ENCODE results near the gene FLII. TPM values are rescaled to one million over a fixed set of nuclear protein-coding genes. Genes with fewer than 3 reads are reported as not detected.

FLII gene
- total RNA-seq, 1 experiment from 2014 or later = 343 TPM

- Histone ChIP-seq H3K27me3 (replicated peaks; ENCODE audit: control insufficient read depth, insufficient read depth, low read length) (no peaks in the 10 kb centered on the region), H3K4me3 (ENCODE audit: low read depth, low read length) (no peak overlapping the region), H3K4me1 (no peaks in the 10 kb centered on the region), H3K9me3 (no peaks in the 10 kb centered on the region), H3K36me3 (ENCODE audit: control insufficient read depth, insufficient read depth, low read length) (peaks cover 9% of the 10 kb centered on the region)
- no peak for TF ChIP-seq CTCF (IDR thresholded peaks at IDR 0.05; ENCODE audit: insufficient read depth in 1 of 2, low read depth in 1 of 2, low read length in 1 of 2, severe bottlenecking in 1 of 2, unreplicated experiment in 1 of 2)
- no TSS peak for BruUV-seq (replicated peaks)
- DNase-seq = no peak
- H3K27ac Mint-ChIP-seq (ENCODE audit: unreplicated experiment) = no peak overlapping the region
- intact Hi-C loops (cut with micrococcal nuclease; ENCODE audit: unreplicated experiment) = no loop called here
- H3K36me3 Mint-ChIP-seq (ENCODE audit: insufficient read depth, unreplicated experiment) = peaks cover 83% of the 10 kb centered on the region
- no peaks in the 10 kb centered on the region for H3K4me1 Mint-ChIP-seq (ENCODE audit: low read depth, unreplicated experiment)
- no peak overlapping the region for H3K4me3 Mint-ChIP-seq (ENCODE audit: unreplicated experiment)
- CTCF ChIA-PET = no interaction called here
- POLR2A ChIA-PET = no interaction called here
- no peaks in the 10 kb centered on the region for H3K9me3 Mint-ChIP-seq (ENCODE audit: unreplicated experiment)
- no peaks in the 10 kb centered on the region for H3K27me3 Mint-ChIP-seq (ENCODE audit: insufficient read depth, unreplicated experiment)
Observed at GRCh38 chr17:18277076-18277475, 18.5 kb upstream of the FLII start.

- peak overlapping the region; percentile 59 for H3K27ac Mint-ChIP-seq (ENCODE audit: unreplicated experiment)
Observed at GRCh38 chr17:18270046-18270931, 11.8 kb upstream of the FLII start.

More at GRCh38 chr17:18270046-18270931, 11.8 kb upstream of the FLII start:
- Mint-ChIP-seq H3K27me3 (ENCODE audit: insufficient read depth, unreplicated experiment) (no peaks in the 10 kb centered on the region), H3K4me1 (ENCODE audit: low read depth, unreplicated experiment) (peaks cover 6% of the 10 kb centered on the region), H3K9me3 (ENCODE audit: unreplicated experiment) (no peaks in the 10 kb centered on the region), H3K36me3 (ENCODE audit: insufficient read depth, unreplicated experiment) (peaks cover 54% of the 10 kb centered on the region), H3K4me3 (ENCODE audit: unreplicated experiment) (no peak overlapping the region)
- intact Hi-C loops (cut with micrococcal nuclease; ENCODE audit: unreplicated experiment) = no loop called here
- ChIA-PET POLR2A (interaction anchor here (1.1 kb wide), 1 partner anchor 9 kb away, joined by 5 read pairs; the partner anchor contains the start of gene MIEF2), CTCF (no interaction called here)
- Histone ChIP-seq H3K4me1 (peaks cover 16% of the 10 kb centered on the region), H3K4me3 (ENCODE audit: low read depth, low read length) (no peak overlapping the region), H3K36me3 (ENCODE audit: control insufficient read depth, insufficient read depth, low read length) (peaks cover 5% of the 10 kb centered on the region; the same call in 1 of the 2 replicates), H3K9me3 (no peaks in the 10 kb centered on the region), H3K27me3 (replicated peaks; ENCODE audit: control insufficient read depth, insufficient read depth, low read length) (no peaks in the 10 kb centered on the region)
- TF ChIP-seq CTCF (IDR thresholded peaks at IDR 0.05; ENCODE audit: insufficient read depth in 1 of 2, low read depth in 1 of 2, low read length in 1 of 2, severe bottlenecking in 1 of 2, unreplicated experiment in 1 of 2) = no peak
- DNase-seq = no peak
- no TSS peak for BruUV-seq (replicated peaks)
